ENCODE measurements around the gene DCTN4.
A peak's percentile ranks its signal among the peaks of the same experiment; 100 is the strongest.

DCTN4 gene

DNA sequence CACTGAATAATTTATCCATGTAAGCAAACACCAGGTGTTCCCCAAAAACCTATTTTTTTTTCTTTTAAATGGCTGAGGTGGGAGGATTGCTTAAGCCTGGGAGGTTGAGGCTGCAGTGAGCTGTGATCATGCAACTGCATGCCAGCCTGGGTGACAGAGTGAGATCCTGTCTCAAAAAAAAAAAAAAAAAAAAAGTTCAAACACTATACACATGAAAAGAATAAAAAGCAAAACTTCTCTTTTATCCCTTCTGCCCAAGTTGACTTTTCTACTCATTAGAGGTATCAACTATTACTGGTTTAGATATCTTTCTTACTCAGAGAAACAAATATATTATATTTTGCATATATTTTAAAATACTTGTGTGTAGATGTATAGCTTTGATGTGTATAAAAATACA lies 17.8 kb downstream of the DCTN4 start:
- DNase-seq (ENCODE audit: low read depth in 2 of 3, low spot score in 1 of 3), result no peak

DNA sequence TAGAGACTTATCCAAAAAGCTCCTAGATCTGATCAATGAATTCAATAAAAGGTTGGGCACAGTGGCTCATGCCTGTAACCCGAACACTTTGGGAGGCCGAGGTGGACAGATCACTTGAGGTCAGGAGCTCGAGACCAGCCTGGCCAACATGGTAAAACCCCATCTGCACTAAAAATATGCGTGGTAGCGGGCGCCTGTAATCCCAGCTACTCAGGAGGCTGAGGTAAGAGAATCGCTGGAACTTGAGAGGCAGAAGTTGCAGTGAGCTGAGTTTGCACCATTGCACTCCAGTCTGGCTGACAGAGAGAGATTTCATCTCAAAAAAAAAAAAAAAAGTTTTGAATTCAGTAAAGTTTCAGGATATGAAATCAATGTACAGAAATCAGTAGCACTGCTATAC lies 20.0 kb downstream of the DCTN4 start:
- DNase-seq (ENCODE audit: low read depth in 2 of 3, low spot score in 1 of 3), result no peak

DNA sequence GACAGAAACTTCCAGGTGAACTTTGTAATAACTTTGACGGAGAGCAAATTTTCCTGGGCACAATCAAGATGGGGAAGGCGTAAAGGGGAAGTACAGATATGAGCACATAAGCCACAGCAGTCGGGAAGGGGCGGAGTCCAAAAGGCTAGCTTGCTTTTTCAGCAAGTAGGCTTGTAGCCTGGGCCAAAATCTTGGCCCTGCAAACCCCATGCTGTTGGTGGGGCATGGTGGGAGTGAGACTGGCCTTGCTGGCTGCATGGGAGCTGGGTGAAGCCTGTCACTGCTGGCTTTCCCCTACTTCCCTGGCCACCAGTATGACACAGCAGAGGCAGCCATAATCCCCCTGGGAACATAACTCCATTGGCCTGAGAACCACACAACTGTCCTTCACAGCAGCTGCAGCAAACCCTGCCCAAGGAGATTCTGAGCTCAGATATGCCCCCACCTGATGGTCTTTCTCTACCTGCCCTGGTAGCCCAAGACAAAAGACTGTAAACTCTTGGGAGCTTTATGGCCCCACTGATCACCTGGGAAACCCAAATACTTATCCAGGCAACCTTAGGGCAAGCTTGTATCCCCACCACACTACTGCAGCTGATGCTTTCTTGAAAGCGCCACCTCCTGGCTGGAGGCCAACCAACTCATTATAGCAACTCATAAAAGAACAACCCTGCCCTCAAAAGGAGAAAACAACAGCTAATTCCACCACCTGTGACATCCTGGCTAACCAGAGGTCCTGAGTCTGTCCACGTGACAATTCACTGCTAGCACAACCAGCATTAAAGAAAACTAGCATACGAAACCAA lies 24.0 kb downstream of the DCTN4 start:
- DNase-seq (ENCODE audit: low read depth in 2 of 3, low spot score in 1 of 3), result peak in 2 of 3 donors; percentile 4 to 12

DNA sequence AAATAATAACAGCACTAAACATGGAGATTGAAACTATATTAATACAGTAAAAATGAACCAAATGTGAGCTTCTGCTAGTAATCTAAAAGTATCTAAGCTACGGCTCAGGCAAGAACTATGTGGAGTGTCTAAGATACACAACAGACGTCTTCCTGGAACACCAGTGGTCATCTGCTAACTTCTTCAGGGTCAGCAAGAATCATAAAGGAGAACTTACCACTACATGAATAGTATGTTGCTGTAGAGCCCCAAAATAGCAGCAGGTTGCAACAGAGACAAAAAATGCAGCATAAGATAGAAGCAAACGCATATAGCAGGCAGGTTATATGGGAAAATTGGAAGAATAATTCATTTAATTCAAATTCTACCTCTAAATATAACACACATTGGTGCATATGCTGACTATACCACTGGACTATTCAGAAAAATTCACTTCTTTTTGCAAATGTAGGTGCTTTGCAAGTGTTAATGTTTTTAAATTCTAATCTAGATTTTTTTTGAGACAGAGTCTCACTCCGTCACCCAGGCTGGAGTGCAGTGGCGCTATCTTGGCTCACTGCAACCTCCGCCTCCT lies 27.1 kb downstream of the DCTN4 start:
- no peak for DNase-seq (ENCODE audit: low read depth in 2 of 3, low spot score in 1 of 3)

DNA sequence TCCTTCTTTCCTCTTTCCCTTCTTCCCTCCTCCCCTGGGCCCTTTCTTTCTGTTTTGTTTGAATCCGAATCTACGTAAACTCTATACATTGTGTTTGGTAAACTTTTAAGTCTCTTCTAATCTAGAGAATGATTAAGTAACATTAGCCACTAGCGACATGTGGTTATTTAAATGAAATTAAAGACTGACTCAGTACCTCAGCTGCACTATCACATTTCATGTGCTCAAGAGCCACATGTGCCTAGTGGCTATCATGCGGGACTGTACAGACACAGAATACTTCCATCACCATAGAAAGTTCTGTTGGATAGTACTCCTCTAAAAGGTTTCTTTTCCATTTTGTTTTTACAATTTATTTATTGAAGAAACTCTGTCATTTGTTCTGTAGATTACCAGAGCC lies 29.0 kb downstream of the DCTN4 start:
- DNase-seq (ENCODE audit: low read depth in 2 of 3, low spot score in 1 of 3), result no peak

DNA sequence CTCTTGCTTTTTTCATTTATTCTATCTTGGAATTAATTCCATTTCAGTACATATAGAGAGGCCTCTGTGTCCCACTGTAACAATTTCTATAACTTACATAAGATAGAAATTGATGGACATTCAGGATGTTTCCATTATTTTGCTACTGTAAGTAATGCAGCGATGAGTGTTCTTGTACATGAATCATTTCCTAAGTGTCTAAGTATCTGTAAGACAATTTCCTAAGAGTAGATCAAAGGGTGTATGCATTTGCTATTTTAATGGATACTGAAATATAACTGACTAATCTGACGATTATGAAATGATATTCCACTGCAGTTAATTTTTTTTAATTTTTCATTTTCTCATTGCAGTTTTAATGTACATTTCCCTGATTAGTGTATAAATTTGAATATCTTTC lies 35.0 kb downstream of the DCTN4 start:
- no peak for DNase-seq (ENCODE audit: low read depth in 2 of 3, low spot score in 1 of 3)

DNA sequence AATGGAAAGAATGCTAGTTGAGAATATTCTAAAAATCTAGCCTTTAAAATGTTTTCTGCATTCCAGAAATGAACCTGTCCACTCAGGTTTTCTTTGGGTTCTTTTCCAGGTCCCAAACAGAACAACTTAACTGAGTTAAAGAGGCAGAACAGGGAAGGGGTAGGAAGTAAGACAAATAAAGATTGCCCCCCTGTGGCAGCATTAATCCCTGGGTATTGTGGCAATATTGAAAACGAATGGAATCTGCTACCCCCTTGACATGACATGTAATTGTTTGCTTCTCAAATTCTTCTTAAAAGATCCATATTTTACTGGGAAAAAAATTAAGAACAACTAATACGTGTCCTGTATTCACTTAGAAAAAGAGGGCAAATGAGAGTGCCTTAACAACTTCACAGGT lies 48.7 kb downstream of the DCTN4 start:
- no peak for DNase-seq (ENCODE audit: low read depth in 2 of 3, low spot score in 1 of 3)

DNA sequence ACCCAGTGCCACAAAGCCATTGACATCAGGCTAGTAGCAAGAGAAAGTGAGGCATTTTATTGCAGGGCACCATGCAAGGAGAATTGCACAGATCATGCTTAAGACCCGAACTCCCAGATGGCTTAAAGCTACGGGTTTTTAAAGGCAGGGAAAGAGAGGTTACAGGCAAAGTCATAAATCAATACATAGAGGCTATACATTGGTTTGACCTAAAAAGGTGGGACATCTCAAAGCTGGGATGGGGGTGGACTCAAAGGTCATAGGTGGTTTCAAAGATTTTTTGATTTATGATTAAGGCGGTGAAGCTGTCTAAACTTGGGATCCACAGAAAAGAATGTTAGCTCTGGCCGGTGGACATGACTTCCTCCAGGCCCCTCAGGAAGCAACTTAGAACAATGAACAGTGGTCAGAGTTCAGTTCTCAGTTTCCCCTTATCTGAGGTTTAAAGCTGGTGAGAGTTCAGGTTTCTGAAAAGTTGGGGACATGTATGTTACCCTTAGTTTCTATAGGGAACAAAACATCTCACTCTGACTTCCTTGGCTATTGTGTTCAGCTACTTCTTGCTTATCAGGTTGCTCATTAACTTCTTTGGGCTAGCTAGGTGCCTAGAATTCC lies 51.9 kb downstream of the DCTN4 start:
- no peak for DNase-seq (ENCODE audit: low read depth in 2 of 3, low spot score in 1 of 3)

DNA sequence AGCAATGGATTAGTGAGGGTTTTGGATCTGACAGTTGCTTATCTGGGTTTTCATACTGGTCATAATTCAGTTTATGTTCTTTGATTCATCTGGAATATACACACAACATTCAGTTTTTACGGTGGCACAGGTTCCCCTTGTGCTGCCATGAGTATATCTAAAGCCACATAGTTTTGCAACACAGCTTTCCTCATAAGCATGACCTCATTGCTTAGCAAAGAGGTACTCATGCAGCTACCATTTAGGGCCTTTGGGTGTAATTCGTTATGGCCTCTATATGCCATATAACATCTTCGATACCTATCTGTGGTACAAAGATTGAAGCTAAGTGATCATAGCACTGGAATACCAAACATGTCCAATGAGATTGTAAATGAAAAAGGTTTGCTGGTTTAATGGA lies 55.1 kb downstream of the DCTN4 start:
- no peak for DNase-seq (ENCODE audit: low read depth in 2 of 3, low spot score in 1 of 3)

DNA sequence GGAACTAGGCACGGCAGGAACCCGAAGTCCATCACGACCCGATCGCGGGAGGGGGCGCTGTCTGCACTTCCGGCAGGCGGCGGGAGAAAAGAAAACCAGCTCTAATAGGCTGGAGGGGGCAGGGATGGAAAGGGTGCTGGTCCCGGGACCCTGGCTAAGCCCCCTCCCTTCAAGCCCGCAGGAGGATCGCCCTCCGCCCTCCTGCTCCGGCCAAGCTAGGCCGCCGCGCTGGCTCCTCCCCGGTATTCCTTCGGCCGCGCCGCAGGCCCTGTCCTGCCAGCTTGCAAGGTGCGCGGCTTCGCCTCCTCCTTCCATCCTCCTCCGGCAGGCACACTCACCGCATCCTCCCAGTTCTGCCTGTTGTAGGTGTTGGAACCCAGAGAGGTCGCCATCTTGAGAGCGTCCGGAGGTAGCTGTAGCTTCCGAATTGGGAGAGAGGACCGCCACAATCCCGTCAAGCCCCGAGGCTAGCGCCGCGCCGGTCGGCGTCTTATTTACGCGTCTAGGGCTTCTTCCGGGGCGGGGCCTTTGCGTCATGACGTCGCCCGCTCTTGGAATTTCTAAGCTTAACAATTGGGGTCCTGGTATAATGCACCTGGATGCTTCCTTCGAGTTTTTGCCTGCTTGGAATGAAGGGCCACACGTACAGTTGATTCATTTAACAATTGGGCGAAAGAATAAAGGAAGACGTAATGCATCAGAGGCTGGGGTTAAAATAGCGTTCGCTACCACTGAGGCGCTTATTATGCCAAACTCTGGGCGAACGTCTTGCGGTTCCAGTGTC lies 58.0 kb downstream of the DCTN4 start, which contains the start of gene RBM22:
Gene RBM22 (minus strand): TSS at position 469 of the 784 bp plus-strand sequence. CDS start 77 bp downstream, at position 392.
- peak; percentile 85 to 89 (median 85) for DNase-seq (ENCODE audit: low read depth in 2 of 3, low spot score in 1 of 3)

DNA sequence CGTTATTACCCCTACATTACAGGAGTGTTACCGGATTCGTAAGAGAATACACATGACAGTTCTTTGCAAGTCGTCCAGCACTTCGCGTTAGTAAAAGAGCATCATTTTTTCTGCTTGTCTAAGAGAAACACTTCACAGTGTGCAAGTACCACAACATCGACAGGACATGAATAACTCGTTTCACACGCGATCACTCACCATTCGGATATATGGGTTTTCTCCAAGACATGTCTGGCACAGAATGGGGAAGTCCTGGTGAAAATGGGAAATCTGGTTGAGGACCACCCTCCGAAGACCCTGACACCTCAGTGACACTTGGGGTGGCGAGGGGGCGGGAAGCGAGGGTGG lies 58.6 kb downstream of the DCTN4 start:
- peak in 1 of 3 donors; percentile 8 for DNase-seq (ENCODE audit: low read depth in 2 of 3, low spot score in 1 of 3)

DNA sequence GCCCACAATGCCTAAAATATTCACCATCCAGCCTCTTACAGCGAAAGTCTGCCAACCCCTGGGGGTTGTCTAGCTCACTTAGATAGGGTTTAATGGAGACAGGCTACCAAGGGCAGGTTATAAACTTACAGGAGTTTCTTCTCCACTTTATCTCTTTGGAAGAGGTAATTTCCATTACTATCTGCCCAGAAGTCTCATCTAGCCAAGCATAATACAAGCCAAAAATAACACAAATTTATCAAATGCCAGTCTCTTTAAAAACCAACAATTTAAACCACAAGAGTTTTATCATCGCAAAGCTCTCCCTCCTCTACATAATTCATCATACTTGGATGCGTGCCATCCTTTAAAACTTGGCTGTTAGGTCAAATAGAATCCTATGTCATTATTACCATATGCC lies 64.2 kb downstream of the DCTN4 start:
- DNase-seq (ENCODE audit: low read depth in 2 of 3, low spot score in 1 of 3), result no peak

DNA sequence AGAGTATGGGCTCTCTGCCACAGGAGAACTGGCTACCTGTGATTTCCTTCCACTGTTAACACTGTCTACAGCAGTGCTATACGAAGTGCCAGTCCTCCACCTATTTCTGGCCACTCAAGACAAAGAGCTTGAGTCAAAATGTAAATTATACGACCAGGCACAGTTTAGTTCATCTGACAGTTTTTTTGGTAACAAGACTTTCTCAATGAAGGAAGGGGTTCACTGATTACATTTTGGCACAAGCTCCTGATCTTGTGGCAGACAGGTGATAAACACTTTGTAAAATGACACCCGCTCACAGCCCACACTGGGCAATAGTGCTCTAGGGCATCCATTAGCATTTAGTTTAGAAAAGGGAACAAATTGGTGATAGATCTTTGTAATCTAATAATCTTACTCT lies 66.5 kb downstream of the DCTN4 start:
- no peak for DNase-seq (ENCODE audit: low read depth in 2 of 3, low spot score in 1 of 3)

DNA sequence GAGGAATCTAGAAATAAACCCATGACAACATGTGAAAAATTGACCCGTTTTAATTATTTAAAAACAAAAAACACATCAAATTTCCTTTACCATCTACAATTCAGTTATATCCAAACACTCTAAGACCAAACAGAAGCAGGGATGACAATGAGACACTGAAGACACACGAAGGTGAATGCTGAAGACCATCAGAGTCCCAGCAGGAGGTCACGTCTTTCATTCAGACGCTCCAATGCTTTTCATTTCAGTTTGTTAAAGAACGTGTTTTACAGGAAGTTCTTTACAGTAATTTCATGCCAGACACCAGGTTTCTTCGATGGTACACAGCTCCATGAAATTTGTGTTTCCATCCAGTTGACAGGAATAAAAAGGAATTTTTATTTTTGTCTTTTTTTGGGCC lies 68.1 kb downstream of the DCTN4 start:
- no peak for DNase-seq (ENCODE audit: low read depth in 2 of 3, low spot score in 1 of 3)

DNA sequence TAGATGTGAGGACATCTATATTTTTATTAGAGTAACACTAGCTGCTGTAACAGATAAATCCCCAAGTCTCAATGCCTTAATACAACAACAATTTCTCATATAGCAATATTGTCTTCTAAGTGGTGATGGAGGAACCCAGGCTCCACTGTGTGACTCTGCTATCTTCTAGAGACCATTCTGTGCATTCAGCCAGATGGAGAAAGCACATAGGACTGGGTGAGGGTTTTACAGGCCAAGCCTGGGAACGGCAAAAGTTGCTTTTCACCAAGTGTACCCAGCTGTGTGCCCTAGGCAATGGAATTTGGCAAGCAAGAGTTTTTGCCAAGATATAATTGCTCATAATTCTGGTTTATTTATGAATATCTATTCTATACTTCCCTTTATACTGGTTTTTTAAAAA lies 69.7 kb downstream of the DCTN4 start:
- no peak for DNase-seq (ENCODE audit: low read depth in 2 of 3, low spot score in 1 of 3)

DNA sequence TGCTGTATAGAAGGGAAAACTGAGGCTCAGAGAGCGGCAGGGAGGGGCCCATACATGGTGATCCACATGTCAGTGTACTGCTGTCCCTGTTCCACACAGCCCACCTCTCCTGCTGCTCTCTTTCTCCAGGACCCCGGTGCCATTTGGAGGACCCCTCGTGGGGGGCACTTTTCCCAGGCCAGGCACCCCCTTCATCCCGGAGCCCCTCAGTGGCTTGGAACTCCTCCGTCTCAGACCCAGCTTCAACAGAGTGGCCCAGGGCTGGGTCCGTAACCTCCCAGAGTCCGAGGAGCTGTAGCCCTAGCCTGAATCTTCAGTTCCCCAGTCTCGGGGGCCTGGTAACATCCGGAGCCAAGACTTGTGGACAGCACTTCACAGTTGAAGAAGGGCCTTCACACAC lies 82.2 kb downstream of the DCTN4 start:
- DNase-seq (ENCODE audit: low read depth in 2 of 3, low spot score in 1 of 3), result no peak

DNA sequence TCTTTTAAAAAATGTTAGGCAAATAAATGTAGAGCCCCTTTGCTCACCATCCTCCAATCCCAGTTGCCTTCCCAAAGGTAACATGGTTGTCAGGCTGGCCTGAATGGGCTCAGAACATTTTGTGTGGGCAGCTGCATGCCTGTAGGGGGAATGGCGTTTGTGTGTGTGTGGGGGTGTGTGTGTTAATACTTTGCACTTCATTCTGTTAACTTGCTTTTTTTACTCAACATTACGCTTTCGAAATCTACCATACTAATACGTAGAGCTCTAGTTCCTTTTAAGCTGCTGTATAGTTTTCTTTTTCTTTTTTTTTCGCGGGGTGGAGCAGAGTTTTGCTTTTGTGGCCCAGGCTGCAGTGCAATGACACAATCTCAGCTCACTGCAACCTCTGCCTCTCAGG lies 83.7 kb downstream of the DCTN4 start:
- DNase-seq (ENCODE audit: low read depth in 2 of 3, low spot score in 1 of 3), result no peak

DNA sequence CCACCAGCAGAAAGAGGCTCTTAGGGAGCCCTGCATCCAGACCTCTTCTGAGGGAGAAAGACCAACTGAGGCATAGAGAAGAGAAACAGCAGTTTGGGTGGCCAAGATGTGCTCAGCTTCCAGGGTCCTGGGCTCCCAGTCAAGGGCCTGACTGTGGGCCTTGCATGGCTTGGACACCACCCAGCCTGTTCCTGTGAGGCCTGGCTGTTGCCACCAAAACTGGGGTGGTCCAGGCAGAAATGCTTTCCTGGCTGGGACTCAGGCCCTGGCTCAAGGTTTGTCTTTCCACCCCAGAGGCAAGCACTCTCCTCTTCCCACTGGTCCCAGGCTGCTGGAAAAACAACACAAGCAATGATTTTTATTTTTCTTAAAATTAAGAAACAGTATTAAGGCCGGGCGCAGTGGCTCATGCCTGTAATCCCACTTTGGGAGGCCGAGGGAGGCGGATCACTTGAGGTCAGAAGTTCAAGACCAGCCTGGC lies 84.4 kb downstream of the DCTN4 start:
- no peak for DNase-seq (ENCODE audit: low read depth in 2 of 3, low spot score in 1 of 3)

DNA sequence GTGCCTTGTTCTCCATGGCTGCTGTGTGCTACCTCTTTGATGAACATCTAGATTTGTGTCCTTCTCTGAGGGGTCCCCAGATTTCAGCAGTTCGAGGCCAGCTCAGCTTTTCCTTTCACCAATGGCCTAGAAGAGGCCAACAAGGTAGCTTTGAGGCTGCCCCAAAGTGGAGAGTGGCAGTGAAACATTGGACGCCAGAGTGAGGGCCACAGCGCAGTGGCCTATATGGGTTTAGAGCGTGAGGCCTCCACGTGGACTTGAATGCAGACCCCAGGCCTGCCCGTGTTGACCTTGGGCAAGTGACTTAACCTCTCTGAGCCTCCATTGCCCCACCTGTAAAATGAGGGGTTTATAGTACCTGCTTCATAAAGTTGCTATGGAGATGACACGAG lies 85.9 kb downstream of the DCTN4 start:
- DNase-seq (ENCODE audit: low read depth in 2 of 3, low spot score in 1 of 3), result no peak

DNA sequence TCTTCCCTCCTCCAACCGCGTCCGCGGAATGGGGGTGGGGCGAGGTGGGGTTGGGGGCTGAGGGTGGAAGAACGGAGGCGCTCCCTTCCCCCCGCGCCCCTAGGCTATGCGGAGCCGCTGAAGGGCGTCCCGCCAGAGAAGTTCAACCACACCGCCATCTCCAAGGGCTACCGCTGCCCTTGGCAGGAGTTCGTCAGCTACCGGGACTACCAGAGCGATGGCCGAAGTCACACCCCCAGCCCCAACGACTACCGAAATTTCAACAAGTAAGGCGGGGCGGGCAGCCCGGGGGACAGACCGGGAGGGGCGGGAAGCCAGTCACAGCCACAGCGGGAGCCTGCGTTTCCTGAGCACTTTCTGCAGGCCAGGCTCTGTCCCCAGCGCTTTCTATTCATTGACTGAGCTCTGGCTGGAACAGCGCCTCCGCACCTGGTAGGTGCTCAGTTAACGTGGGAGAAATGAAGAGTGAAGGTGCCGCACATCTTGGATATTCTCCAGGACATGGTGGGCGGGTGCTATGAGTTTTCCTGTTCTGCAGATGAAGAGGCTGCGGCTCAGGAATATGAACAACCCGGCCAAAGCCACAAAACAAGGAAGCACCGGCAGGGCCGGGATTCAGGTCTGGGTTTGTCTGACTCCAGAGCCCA lies 86.5 kb downstream of the DCTN4 start:
- DNase-seq (ENCODE audit: low read depth in 2 of 3, low spot score in 1 of 3), result peak in 1 of 3 donors; percentile 8

All from stimulated activated CD4-positive, alpha-beta T cell treated with anti-CD3 and anti-CD28 coated beads, Interleukin-12 subunit alpha, Interleukin-12 subunit beta, amount 100 ng/mL, for 48 hours (primary cell).